Endothelial cell of umbilical vein (primary cell): ENCODE data around the gene SMIM31. TPM values are rescaled to one million over a fixed set of nuclear protein-coding genes. Genes with fewer than 3 reads are reported as not detected.

ENCODE experiments used
- BruUV-seq: library from RNA; stranded (reverse); fragments of 400-500 nt; replicated peaks from 2 replicates; lab custom pipeline; 2021; lab: Mats Ljungman, UMichigan
- CTCF ChIA-PET: fragments of 300-600, 350-600 bp; sonication (Branson Sonifier 250); formaldehyde crosslinking; loops from one replicate; lab custom pipeline; 2021; ENCODE audit warnings: antibody characterized with exemption, inconsistent platforms; lab: Charles Lee
- POLR2A ChIA-PET: fragments of 300-600, 350-600 bp; sonication (Branson Sonifier 250); formaldehyde crosslinking; loops from one replicate; lab custom pipeline; 2021; ENCODE audit warnings: antibody characterized with exemption, inconsistent platforms; lab: Charles Lee
- DNase-seq: peaks from one replicate; pipeline ENCODE4 v3.0.0-alpha.2; 2011; ENCODE audit warnings: low read depth, low spot score
- FAIRE-seq: peaks from 2 replicates; lab custom pipeline; 2011; peaks lifted over from hg19 to GRCh38; lab: Jason Lieb, UNC
- H2AFZ ChIP-seq: 2 replicates; pipeline ENCODE4 v1.6.0; 2012; ENCODE audit warnings: low read depth, low read length, control low read depth, inconsistent platforms
- H3K27ac ChIP-seq: 2 replicates; pipeline ENCODE4 v1.5.1; 2011; ENCODE audit warnings: low read depth, mild to moderate bottlenecking, control low read depth, low read length, moderate library complexity; ENCODE audit not compliant: insufficient read depth
- H3K27me3 ChIP-seq, 2 experiments: 2 replicates each; pipeline versions ENCODE4 v1.6.0 to v1.6.1; 2011; ENCODE audit warnings: low read length in 2 of 2, mixed read lengths in 1 of 2; ENCODE audit not compliant: control insufficient read depth in 2 of 2, insufficient read depth in 2 of 2
- H3K36me3 ChIP-seq, 2 experiments: 2 replicates in 1 of 2; 3 replicates in 1 of 2; pipeline ENCODE4 v1.5.1; 2011; ENCODE audit warnings: low read length in 2 of 2, mild to moderate bottlenecking in 1 of 2, moderate library complexity in 1 of 2; ENCODE audit not compliant: control insufficient read depth in 2 of 2, insufficient read depth in 2 of 2; ENCODE audit errors: extremely low read depth in 1 of 2
- H3K4me1 ChIP-seq: 3 replicates; pipeline ENCODE4 v1.5.1; 2011; ENCODE audit warnings: mild to moderate bottlenecking, low read length; ENCODE audit not compliant: control insufficient read depth, insufficient read depth; ENCODE audit errors: extremely low read depth
- H3K4me2 ChIP-seq: 2 replicates; pipeline ENCODE4 v1.6.1; 2011; ENCODE audit warnings: low read length, control low read depth, mixed read lengths; ENCODE audit not compliant: insufficient read depth
- H3K4me3 ChIP-seq, 3 experiments: fragments of 200-600 bp in 1 of 3; sonication (generic), shearing (Covaris generic) in 1 of 3; replicated peaks in 1 of 3; 2 replicates each; pipeline ENCODE4 v1.5.1; 2011 to 2016; ENCODE audit warnings: control low read depth in 3 of 3, low read length in 3 of 3, mild to moderate bottlenecking in 2 of 3, inconsistent platforms in 1 of 3, low read depth in 1 of 3, moderate library complexity in 1 of 3; ENCODE audit not compliant: insufficient read depth in 1 of 3
- H3K79me2 ChIP-seq: 2 replicates; pipeline ENCODE4 v1.6.0; 2012; ENCODE audit warnings: low read length, inconsistent platforms; ENCODE audit not compliant: control insufficient read depth, insufficient read depth
- H3K9ac ChIP-seq: replicated peaks from 2 replicates; pipeline ENCODE3; 2011; ENCODE audit warnings: low read length, control low read depth; ENCODE audit not compliant: insufficient read depth; ENCODE audit errors: extremely low read depth
- H3K9me1 ChIP-seq: replicated peaks from 3 replicates; pipeline ENCODE4 v1.6.0; 2011; ENCODE audit warnings: mild to moderate bottlenecking, low read length; ENCODE audit not compliant: control insufficient read depth, insufficient read depth; ENCODE audit errors: extremely low read depth
- H3K9me3 ChIP-seq: replicated peaks from 2 replicates; pipeline ENCODE4 v1.5.1; 2012; ENCODE audit warnings: low read length, inconsistent platforms; ENCODE audit not compliant: control insufficient read depth, insufficient read depth
- H4K20me1 ChIP-seq: replicated peaks from 2 replicates; pipeline ENCODE3; 2011; ENCODE audit warnings: mild to moderate bottlenecking, low read length; ENCODE audit not compliant: control insufficient read depth, insufficient read depth; ENCODE audit errors: extremely low read depth
- CTCF ChIP-seq, 2 donors: IDR thresholded peaks; 1 replicate in 1 of 2; 2 replicates in 1 of 2; pipeline ENCODE4 v1.5.1; 2011; ENCODE audit warnings: low read length in 2 of 2, mild to moderate bottlenecking in 2 of 2, moderate library complexity in 2 of 2, control low read depth in 1 of 2, inconsistent platforms in 1 of 2, low read depth in 1 of 2; ENCODE audit not compliant: insufficient read depth in 1 of 2; ENCODE audit errors: extremely low read depth in 1 of 2
- EZH2 ChIP-seq: IDR thresholded peaks from 2 replicates; pipeline ENCODE4 v1.6.1; 2012; ENCODE audit warnings: borderline replicate concordance, low read depth, mild to moderate bottlenecking, moderate library complexity, low read length, inconsistent platforms; ENCODE audit not compliant: severe bottlenecking
- FOS ChIP-seq: IDR thresholded peaks from 2 replicates; pipeline ENCODE4 v1.6.1; 2011; ENCODE audit warnings: mild to moderate bottlenecking, low read length, moderate library complexity, borderline replicate concordance; ENCODE audit not compliant: insufficient read depth
- GATA2 ChIP-seq: IDR thresholded peaks from 2 replicates; pipeline ENCODE4 v1.7.0; 2011; ENCODE audit warnings: low read depth, mild to moderate bottlenecking, moderate library complexity, mixed read lengths, low read length; ENCODE audit not compliant: insufficient read length, insufficient read depth
- JUN ChIP-seq: IDR thresholded peaks from 2 replicates; pipeline ENCODE4 v1.6.1; 2011; ENCODE audit warnings: borderline replicate concordance, low read depth; ENCODE audit not compliant: insufficient read length, insufficient read depth
- MAX ChIP-seq: IDR thresholded peaks from 2 replicates; pipeline ENCODE4 v1.6.1; 2011; ENCODE audit not compliant: insufficient read depth, insufficient read length
- MYC ChIP-seq: IDR thresholded peaks from one replicate; pipeline ENCODE4 v1.6.1; 2011; ENCODE audit warnings: mild to moderate bottlenecking, low read depth, low read length
- POLR2A ChIP-seq: IDR thresholded peaks from 2 replicates; pipeline ENCODE4 v1.6.1; 2012; ENCODE audit warnings: low read depth, mild to moderate bottlenecking, control low read depth, low read length
- POLR2AphosphoS5 ChIP-seq: IDR thresholded peaks from 2 replicates; pipeline ENCODE4 v1.6.1; 2012; ENCODE audit warnings: low read depth, mild to moderate bottlenecking, control low read depth, low read length, moderate library complexity; ENCODE audit not compliant: insufficient read depth
- dilution Hi-C: fragments of 300-500 bp; cut with MboI; formaldehyde crosslinking; loops from one replicate; pipeline ENCODE4 v1.15.0; 2019; ENCODE audit warnings: low sequenced_read_pairs; ENCODE audit not compliant: extremely low pct_ligation_motif_present
- intact Hi-C: fragments of 100-400 bp; cut with micrococcal nuclease; formaldehyde crosslinking; loops from one replicate; pipeline ENCODE4 v1.10.0; 2022
- polyA plus RNA-seq, 4 experiments: library from polyadenylated mRNA; depleted of rRNA in 3 of 4; stranded (reverse) in 3 of 4; unstranded in 1 of 4; fragments of >200 nt; gene quantifications; 2 replicates each; pipeline versions ENCODE4 v1.2.1 to v1.2.3, GENCODE V29; 2011 to 2012; ENCODE audit warnings: missing spikeins in 1 of 4
- total RNA-seq: library from RNA; stranded (reverse); gene quantifications from 2 replicates; pipeline ENCODE4 v1.2.3, GENCODE V29; 2021

Gene SMIM31
- total and polyA plus RNA-seq, 2 donors (not counting 3 experiments of a cell fraction or from before 2014, with no cell fraction given) = not detected

DNA sequence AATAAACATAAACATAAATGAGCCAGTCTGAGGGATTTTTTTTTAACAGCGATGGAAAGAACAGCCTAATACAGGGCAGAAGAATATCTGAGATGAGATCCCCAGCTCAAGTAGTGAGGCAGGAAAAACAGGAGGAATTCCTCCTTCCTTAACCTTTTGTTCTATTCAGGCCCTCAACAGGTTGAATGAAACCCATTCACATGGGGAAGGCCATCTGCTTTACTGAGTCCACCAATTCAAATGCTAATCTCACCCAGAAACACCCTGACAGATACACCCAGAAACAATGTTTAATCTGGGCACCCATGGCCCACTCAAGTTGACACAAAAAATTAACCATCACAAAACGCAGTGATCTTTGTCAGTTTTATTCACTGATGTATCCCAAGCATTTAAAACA, 45.5 kb downstream of the SMIM31 start:
- BruUV-seq = no TSS peak
- H3K36me3 ChIP-seq = no peaks in the 10 kb centered on the region
- ChIA-PET CTCF (no interaction called here), POLR2A (no interaction called here)
- H3K9ac ChIP-seq = no peak overlapping the region
- no peak overlapping the region for H3K4me2 ChIP-seq
- H4K20me1 ChIP-seq = no peaks in the 10 kb centered on the region
- H3K27me3 ChIP-seq = no peaks in the 10 kb centered on the region
- no peak overlapping the region for H2AFZ ChIP-seq
- intact Hi-C loops = no loop called here
- no peaks in the 10 kb centered on the region for H3K79me2 ChIP-seq
- dilution Hi-C loops = no loop called here
- DNase-seq (no peak), FAIRE-seq (no peak)
- H3K4me1 ChIP-seq = no peaks in the 10 kb centered on the region
- no peak overlapping the region for H3K27ac ChIP-seq
- H3K9me3 ChIP-seq = no peaks in the 10 kb centered on the region
- H3K4me3 ChIP-seq = no peak overlapping the region
- no peaks in the 10 kb centered on the region for H3K9me1 ChIP-seq
- TF ChIP-seq EZH2 = no peak
- TF ChIP-seq FOS = no peak

GRCh38 chr4:164800786-164801185, 46.9 kb downstream of the SMIM31 start:
- no peaks in the 10 kb centered on the region for H3K9me1 ChIP-seq
- ChIA-PET POLR2A (no interaction called here), CTCF (no interaction called here)
- dilution Hi-C loops (no loop called here), intact Hi-C loops (no loop called here)
- no peaks in the 10 kb centered on the region for H3K4me1 ChIP-seq
- no TSS peak for BruUV-seq
- H3K9ac ChIP-seq = no peak overlapping the region
- FAIRE-seq = no peak
- H3K36me3 ChIP-seq = no peaks in the 10 kb centered on the region
- H3K27me3 ChIP-seq = no peaks in the 10 kb centered on the region
- no peak overlapping the region for H3K4me3 ChIP-seq
- TF ChIP-seq EZH2 (no peak), POLR2AphosphoS5 (no peak), JUN (no peak), MAX (no peak), CTCF (IDR thresholded peaks at IDR 0.05; ENCODE audit: extremely low read depth in 1 of 2, insufficient read depth in 1 of 2, low read depth in 1 of 2, low read length in 2 of 2) (no peak), POLR2A (no peak), MYC (no peak), GATA2 (no peak), FOS (no peak)
- no peak overlapping the region for H3K4me2 ChIP-seq
- H3K9me3 ChIP-seq = no peaks in the 10 kb centered on the region
- no peak for DNase-seq
- H3K79me2 ChIP-seq = no peaks in the 10 kb centered on the region
- H2AFZ ChIP-seq = no peak overlapping the region
- no peak overlapping the region for H3K27ac ChIP-seq
- no peaks in the 10 kb centered on the region for H4K20me1 ChIP-seq
